DMS79 (cell line): Measurements from ENCODE around the gene C2orf78.
"Not testable (repeated sequence)": the region's sequence is repeated elsewhere in the genome, so short reads cannot be mapped to it uniquely, and the experiment has no call there.

ENCODE experiments used
- DNase-seq: peaks from one replicate; lab custom pipeline; 2025; lab: John Stamatoyannopoulos, UW

Gene C2orf78

GRCh38 chr2:73783883-73784282 is at the start of gene C2orf78:
C2orf78 (plus strand) TSS chr2:73784183; CDS start chr2:73784310, 127 bp downstream.
- not testable (repeated sequence) for DNase-seq

GRCh38 chr2:73736378-73736777 is 47.6 kb upstream of the C2orf78 start:
- DNase-seq: no peak

- DNase-seq: peak; percentile 96
These were observed 46.9 kb upstream of the C2orf78 start, which contains the start of gene TPRKB for GRCh38 chr2:73736855-73737779. TPRKB (minus strand) TSS chr2:73737345; CDS start chr2:73734569, 2,776 bp downstream.

- no peak for DNase-seq
These were observed 44.9 kb upstream of the C2orf78 start for GRCh38 chr2:73739101-73739500.

- no peak for DNase-seq
These were observed 43.2 kb upstream of the C2orf78 start for GRCh38 chr2:73740767-73741166.

GRCh38 chr2:73746015-73746876 is 37.7 kb upstream of the C2orf78 start:
- no peak for DNase-seq

- DNase-seq: no peak
These were observed 37.1 kb upstream of the C2orf78 start for GRCh38 chr2:73746877-73747208.

- DNase-seq: no peak
These were observed 34.7 kb upstream of the C2orf78 start for GRCh38 chr2:73749314-73749713.

GRCh38 chr2:73754332-73754731 is 29.7 kb upstream of the C2orf78 start:
- DNase-seq: not testable (repeated sequence)

GRCh38 chr2:73759285-73759764 is 24.7 kb upstream of the C2orf78 start:
- DNase-seq: no peak

GRCh38 chr2:73759904-73760303 is 24.1 kb upstream of the C2orf78 start:
- DNase-seq: no peak

GRCh38 chr2:73762571-73762970 is 21.4 kb upstream of the C2orf78 start:
- DNase-seq: no peak

GRCh38 chr2:73764945-73765344 is 19.0 kb upstream of the C2orf78 start:
- DNase-seq: no peak

GRCh38 chr2:73766349-73766748 is 17.6 kb upstream of the C2orf78 start:
- no peak for DNase-seq

GRCh38 chr2:73766994-73767393 is 17.0 kb upstream of the C2orf78 start:
- no peak for DNase-seq

- DNase-seq: no peak
These were observed 13.3 kb upstream of the C2orf78 start for GRCh38 chr2:73770725-73771124.

- DNase-seq: no peak
These were observed 11.2 kb upstream of the C2orf78 start for GRCh38 chr2:73772819-73773218.

GRCh38 chr2:73776381-73776780 is 7.6 kb upstream of the C2orf78 start:
- no peak for DNase-seq

- DNase-seq: no peak
These were observed 7.0 kb upstream of the C2orf78 start for GRCh38 chr2:73776869-73777519.

- DNase-seq: not testable (repeated sequence)
These were observed 5.0 kb upstream of the C2orf78 start for GRCh38 chr2:73778867-73779466.

GRCh38 chr2:73779467-73780236 is 4.3 kb upstream of the C2orf78 start, which contains the start of gene DUSP11:
DUSP11 (minus strand) TSS chr2:73780103; CDS start chr2:73779974, 129 bp downstream.
- peak; percentile 80 for DNase-seq
